NCI-H524 treated with DMSO at 0.1 percent for 48 hours (cell line): ENCODE data around the gene PLEKHA4.
"Not testable (repeated sequence)": the region's sequence is repeated elsewhere in the genome, so short reads cannot be mapped to it uniquely, and the experiment has no call there.

ENCODE experiments used
- DNase-seq: peaks from one replicate; lab custom pipeline; 2025; lab: John Stamatoyannopoulos, UW

The PLEKHA4 gene

DNA sequence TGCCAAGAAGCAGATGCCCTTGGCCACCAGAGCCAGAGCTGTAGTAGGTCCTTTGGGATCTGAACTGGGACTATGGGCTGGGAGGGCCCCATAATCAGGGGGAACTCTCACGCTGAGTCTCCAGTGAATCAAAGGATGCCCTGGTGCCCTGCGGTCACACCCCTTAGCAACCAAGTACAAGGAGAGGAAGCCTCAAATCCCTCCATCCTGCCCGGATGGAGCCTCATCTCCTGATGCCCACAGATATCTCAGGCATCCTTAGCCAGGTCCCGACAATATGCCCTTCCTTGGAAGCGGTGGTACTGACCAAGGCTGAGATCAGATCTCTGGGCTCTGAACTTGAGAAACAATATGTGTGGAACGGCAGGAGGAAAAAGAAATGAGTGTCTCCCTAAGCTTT is 1.7 kb downstream of the PLEKHA4 start:
- no peak for DNase-seq

DNA sequence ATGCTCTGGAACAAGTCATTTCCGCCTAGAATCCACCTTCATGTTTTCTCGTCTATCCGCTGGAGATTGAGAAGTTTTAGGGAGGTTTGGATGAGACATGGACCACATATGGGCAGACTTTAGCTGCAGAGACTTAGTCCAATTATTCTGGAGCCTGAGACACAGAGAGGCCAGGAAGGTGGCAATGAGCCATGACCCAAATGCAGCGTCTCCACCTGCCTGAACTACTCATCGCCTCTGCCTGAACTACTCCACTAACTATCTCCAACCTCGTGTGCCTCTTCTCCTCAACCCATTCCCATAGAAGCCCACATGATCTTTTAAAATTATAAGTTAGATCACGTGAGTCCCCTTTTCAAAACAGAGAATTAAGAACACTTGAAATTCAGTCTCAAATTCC is 5.6 kb downstream of the PLEKHA4 start:
- DNase-seq = no peak

GRCh38 chr19:48861313-48861712 is 7.1 kb downstream of the PLEKHA4 start:
- DNase-seq = no peak

- DNase-seq = no peak
Observed at GRCh38 chr19:48859711-48860572, 8.5 kb downstream of the PLEKHA4 start.

DNA sequence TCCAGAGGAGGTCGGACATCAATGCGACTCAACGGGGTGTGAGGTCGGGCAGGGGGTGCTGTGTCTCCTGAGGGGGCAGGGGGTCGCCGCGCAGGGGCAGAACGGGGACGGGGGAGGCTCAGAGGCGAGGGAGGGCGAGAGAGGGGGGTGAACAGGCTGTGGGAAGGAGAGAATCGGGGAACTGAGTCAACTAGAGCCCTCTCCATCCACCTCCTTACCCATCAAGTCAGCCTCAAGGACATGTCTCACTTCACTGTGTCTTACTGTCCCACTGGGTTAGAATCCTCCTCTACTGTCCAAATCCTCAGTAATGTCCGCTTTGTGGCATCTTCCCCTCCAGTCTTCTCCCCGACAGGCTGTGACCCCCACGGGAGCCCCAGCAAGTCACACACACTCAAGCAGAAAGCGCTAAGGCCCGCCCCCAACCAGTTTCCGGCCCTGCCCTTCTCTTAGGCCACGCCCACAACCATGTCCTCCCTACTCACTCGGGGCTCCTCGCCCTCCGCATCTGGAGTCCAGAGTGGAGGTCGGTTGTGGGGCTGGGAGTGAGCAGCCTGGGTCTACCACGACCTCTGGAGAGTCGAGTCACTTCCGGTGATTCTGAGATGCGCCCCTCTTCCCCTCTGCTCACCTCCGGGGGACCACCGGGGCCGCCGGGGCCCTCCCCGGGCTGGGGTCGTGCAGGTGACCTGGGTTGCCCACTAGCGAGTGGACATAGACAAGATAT is 9.3 kb downstream of the PLEKHA4 start:
- DNase-seq = no peak

DNA sequence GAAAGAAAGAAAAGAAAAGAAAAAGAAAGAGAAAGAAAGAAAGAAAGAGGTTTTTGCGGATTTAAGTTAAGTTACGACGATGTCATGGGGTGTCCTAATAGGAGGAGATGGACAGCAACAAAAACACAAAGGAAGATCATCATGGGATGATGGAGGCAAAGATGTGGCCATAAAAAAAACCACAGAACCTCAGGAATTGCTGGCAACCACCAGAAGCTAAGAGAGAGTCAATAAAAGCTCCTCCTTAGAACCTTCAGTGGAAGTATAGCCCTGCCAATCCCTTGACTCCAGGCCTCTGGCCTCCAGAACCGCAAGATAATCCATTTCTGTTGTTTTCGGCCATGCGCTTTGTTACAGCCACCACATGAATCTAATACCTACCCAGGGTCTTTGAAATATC is 11.5 kb downstream of the PLEKHA4 start:
- DNase-seq = no peak

- DNase-seq = no peak
Observed at GRCh38 chr19:48854103-48854502, 14.3 kb downstream of the PLEKHA4 start.

DNA sequence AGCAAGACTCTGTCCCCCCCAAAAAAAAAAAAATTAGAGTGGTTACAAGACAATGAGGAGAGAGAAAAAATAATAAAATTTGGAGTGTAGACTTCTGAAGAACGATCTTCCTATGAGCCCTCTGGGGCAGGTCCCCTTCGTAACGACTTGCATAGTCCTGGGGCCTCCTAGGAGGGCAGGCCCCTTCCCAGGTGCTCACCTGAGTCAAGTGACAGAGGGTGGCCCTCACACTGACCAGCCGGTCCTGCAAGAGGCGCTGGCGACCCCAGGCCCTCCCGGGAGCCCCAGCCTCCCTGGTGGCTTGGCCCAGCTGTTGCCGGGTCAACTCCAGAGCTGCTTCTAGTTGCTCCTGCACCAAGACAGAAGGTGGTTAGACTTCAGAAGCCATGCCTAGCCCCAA is 14.9 kb downstream of the PLEKHA4 start:
- no peak for DNase-seq

- no peak for DNase-seq
Observed at GRCh38 chr19:48852292-48852691, 16.1 kb downstream of the PLEKHA4 start.

DNA sequence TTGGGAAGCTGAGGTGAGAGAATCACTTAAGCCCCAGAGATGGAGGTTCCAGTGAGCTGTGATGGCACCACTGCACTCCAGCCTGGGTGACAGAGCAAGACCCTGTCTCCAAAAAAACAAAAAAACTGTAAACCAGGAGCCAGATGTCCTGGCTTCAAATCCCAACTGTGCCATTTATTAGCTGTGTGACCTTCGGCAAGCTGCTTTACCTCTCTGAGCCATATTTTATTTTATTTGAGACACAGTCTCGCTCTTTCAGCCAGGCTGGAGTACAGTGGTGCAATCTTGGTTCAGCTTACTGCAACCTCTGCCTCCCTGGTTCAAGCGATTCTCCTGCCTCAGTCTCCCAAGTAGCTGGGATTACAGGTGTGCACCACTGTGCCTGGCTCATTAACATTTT is 21.8 kb downstream of the PLEKHA4 start:
- not testable (repeated sequence) for DNase-seq

- DNase-seq = no peak
Observed at GRCh38 chr19:48845384-48845783, 23.0 kb downstream of the PLEKHA4 start.

GRCh38 chr19:48844472-48844871 is 23.9 kb downstream of the PLEKHA4 start:
- no peak for DNase-seq

DNA sequence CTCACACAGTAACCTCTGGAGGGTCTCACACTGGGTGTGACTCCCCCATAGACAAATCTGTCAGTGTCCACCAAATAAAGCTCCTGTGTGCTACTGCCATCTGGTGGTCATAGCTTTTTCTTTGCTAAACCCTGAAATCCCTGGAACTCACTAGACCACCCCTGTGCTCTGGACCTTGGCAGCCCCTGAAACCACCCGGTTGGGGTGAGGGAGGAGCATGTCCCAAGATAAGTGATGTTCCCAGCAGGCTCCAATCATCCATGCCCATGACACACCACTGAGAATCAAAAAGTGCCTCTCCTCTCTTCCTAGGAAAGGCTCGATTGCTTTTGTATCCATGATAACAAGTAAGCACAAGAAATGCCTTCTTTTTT is 25.6 kb downstream of the PLEKHA4 start:
- DNase-seq = no peak

GRCh38 chr19:48841571-48841970 is 26.8 kb downstream of the PLEKHA4 start:
- DNase-seq = no peak

DNA sequence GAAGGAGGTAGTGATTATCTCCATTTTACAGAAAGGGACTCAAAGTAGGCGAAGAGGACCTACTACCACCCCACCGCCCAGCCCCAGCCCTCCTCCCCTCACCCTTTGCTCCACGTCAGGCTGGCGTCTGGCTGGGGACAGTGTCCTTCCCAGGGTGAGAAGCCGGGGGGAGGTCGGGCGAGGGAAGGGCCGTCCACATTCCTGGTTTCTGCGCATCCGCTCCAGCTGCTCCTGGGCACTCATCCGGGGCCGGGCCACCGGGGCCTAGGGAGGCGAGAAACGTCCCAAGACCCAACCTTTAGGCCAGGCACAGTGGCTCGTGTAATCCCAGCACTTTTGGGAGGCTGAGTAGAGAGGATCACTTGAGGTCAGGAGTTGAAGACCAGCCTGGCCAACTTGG is 27.4 kb downstream of the PLEKHA4 start:
- no peak for DNase-seq

GRCh38 chr19:48837687-48838086 is 30.7 kb downstream of the PLEKHA4 start:
- DNase-seq = no peak

DNA sequence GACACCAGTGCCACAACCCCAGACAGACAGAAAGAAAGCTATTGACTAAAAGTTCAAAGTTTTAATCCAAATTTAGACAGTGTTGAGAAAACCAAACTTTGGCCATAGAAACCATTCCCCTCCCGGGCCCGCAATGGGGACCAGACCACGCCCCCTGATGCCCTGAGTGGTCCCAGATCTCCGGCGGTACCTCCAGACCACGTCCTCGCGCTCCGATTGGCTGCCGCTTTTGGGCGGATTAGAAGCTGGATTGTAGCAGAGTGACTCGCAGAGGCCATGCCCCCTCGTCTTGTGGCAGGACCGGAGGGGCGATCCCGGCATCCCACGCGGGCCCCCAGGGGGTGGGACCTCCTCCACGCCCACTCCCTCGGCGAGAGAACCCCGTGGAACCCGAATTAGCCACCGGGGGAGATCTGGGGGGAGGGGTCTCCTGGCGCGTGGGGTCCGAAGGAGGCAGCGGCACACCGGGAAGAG is 31.3 kb downstream of the PLEKHA4 start:
- DNase-seq = peak; percentile 87

DNA sequence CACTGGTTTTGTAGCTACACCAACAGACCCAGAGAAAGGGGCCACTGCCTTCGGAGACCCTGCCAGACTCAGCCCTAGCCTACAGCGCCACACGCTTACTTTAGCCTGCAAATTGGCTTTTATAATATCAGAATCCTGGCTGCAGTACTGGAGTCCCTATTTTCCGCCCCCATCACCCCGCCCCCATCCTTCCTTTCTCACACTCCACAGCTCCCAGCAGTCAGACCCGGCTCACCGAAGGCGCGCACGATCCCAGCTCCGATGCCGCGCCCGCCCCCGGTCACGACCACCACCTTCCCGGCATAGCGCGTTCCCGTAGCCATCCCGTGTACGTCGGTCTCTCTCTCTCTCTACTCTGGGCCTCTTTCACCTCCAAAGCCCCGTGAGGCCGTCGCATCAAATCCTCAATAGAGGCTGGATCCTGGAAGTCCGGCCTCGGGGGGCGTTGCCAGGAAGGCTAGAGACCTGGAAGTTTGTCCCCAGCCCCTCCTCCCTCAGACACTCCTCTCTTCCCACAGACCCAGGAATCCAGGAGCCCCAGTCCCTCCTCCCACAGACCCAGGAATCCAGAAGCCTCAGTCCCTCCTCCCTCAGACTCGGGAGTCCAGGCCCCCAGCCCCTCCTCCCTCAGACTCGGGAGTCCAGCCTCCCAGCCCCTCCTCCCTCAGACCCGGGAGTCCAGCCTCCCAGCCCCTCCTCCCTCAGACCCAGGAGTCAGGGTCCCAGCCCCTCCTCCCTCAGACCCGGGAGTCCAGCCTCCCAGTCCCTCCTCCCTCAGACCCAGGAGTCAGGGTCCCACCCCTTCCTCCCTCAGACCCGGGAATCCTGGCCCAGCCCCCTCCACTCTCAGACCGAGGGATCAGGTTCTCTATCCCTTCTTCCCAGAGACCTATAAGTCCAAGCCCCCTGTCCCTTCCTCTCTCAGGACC is 32.1 kb downstream of the PLEKHA4 start, which contains the start of gene HSD17B14:
Gene HSD17B14, minus strand, starts transcription at position 403 of the 929 bp plus-strand sequence. Its CDS starts 80 bp downstream, at position 323.
- no peak for DNase-seq

DNA sequence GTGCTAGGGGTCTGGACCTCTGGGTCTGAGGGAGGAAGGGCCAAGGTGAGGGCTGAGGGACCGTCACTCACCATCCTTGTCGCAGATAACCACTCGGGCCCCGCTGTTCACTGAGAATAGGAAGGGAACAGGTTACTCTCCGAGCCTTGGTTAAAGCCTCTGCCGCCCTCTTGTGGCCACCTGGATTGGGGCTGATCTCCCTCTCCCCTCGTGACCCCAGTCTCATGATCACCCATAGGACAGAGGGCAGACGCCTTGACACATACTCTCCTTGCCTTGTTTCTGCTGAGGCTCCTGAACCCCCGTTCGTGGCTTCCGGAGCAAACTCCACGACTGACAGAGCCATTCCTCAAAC is 32.7 kb downstream of the PLEKHA4 start:
- peak; percentile 64 for DNase-seq

- DNase-seq = no peak
Observed at GRCh38 chr19:48833977-48834376, 34.4 kb downstream of the PLEKHA4 start.

- no peak for DNase-seq
Observed at GRCh38 chr19:48833049-48833448, 35.4 kb downstream of the PLEKHA4 start.

GRCh38 chr19:48830965-48831364 is 37.5 kb downstream of the PLEKHA4 start:
- no peak for DNase-seq
